ENCODE measurements around the gene CLSTN2.

DNA sequence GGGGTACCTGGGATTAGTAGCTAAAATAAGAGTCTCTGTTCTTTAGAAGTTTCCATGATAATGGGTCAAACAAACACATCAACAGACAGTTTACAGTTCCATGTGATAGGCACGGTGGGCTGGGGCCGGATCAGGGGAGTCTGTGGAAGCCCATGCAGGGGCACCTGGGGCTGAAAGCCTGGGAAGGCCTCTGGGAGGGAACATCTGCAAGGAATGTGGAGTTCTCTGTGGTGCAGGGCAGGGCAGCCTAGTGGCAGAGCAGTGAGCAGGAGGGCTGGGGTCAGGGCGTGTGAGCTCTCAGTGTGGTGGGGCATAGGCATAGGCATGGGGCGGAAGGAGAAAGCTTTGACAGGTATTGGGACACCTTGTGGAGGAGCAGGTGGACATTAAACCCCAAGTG is 535.2 kb downstream of the CLSTN2 start:
- TF ChIP-seq ASH2L (IDR thresholded peaks at IDR 0.05; ENCODE audit: low read length) = no peak
- TF ChIP-seq SP1 (IDR thresholded peaks at IDR 0.05; ENCODE audit: low read depth, low read length) = no peak
- peak; percentile 10 to 17; a peak in 1 of 4 replicates for TF ChIP-seq RAD21 (IDR thresholded peaks at IDR 0.05 in 1 of 2, conservative IDR thresholded peaks at IDR 0.05 in 1 of 2; ENCODE audit: low read depth in 2 of 2, low read length in 2 of 2)
- TF ChIP-seq POLR2A (IDR thresholded peaks at IDR 0.05; ENCODE audit: control extremely low read depth in 1 of 2, low read depth in 2 of 2, low read length in 2 of 2) = no peak
- no peak for TF ChIP-seq EZH2 (IDR thresholded peaks at IDR 0.05; ENCODE audit: low read depth, low read length, severe bottlenecking)
- no peak for TF ChIP-seq HDAC6 (IDR thresholded peaks at IDR 0.05; ENCODE audit: low read depth, low read length)
- TF ChIP-seq RBBP5 (IDR thresholded peaks at IDR 0.05; ENCODE audit: borderline replicate concordance, low read depth, low read length) = no peak
- TF ChIP-seq EP300 (IDR thresholded peaks at IDR 0.05; ENCODE audit: borderline replicate concordance in 1 of 2, low read depth in 2 of 2, low read length in 2 of 2) = no peak
- TF ChIP-seq CREB1 (IDR thresholded peaks at IDR 0.05) = no peak
- TF ChIP-seq KDM1A (IDR thresholded peaks at IDR 0.05; ENCODE audit: borderline replicate concordance, low read length) = no peak
- TF ChIP-seq, protein P1, sequence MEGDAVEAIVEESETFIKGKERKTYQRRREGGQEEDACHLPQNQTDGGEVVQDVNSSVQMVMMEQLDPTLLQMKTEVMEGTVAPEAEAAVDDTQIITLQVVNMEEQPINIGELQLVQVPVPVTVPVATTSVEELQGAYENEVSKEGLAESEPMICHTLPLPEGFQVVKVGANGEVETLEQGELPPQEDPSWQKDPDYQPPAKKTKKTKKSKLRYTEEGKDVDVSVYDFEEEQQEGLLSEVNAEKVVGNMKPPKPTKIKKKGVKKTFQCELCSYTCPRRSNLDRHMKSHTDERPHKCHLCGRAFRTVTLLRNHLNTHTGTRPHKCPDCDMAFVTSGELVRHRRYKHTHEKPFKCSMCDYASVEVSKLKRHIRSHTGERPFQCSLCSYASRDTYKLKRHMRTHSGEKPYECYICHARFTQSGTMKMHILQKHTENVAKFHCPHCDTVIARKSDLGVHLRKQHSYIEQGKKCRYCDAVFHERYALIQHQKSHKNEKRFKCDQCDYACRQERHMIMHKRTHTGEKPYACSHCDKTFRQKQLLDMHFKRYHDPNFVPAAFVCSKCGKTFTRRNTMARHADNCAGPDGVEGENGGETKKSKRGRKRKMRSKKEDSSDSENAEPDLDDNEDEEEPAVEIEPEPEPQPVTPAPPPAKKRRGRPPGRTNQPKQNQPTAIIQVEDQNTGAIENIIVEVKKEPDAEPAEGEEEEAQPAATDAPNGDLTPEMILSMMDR (IDR thresholded peaks at IDR 0.05; ENCODE audit: control extremely low read depth in 1 of 3, insufficient read depth in 1 of 3, low read depth in 1 of 3, low read length in 3 of 3) = no peak
- TF ChIP-seq CHD2 (IDR thresholded peaks at IDR 0.05; ENCODE audit: low read length) = no peak
- no peak for TF ChIP-seq POLR2AphosphoS5 (IDR thresholded peaks at IDR 0.05; ENCODE audit: low read depth, low read length)

Measured in H1 (cell line).